Stimulated activated CD8-positive, alpha-beta memory T cell treated with anti-CD3 and anti-CD28 coated beads, Interleukin-15, amount 100 ng/mL, for 48 hours (primary cell): ENCODE measurements around the gene PRSS12.

Experiments
- DNase-seq, 2 donors: peaks; one replicate each; pipeline ENCODE4 v3.0.0-alpha.2; 2020; ENCODE audit warnings: low read depth in 2 of 2

Gene PRSS12

DNA sequence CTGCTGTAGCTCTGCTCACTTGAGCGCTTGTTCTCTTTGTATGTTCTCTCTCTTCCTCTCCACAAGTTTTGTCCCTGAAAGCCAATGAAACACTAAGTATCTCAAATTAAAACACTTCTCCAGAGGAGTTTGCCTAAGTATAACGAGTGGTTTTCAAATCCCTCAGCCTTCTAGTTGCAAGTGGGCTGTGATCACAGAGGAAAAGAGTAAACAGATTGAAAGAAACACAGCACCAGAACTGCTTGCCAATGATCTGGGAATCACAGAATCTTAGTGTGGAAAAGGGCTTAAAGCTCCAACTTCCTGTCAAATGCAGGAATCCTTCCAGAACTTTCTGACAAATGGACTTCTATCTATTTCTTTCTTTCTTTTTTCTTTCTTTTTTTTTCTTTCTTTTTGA, 4.8 kb upstream of the PRSS12 start:
- DNase-seq: no peak

DNA sequence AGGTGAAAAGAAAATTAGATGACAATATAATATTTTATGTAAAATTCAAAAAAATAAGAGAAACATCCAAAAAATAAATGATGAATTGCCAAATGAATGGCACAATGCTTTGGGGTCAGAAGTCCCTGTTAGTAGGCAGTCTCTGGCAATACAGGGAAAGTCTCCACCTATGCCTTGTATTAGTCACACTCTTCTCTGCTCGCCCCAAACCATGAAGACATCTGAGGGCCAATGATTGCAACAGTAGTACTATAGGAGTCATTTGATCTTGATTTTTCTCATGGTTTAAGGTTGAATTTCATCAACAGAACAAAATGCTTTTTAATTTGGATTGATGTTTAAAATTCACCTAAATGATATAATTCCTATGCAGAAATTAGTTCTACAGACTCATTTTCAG, 3.9 kb upstream of the PRSS12 start:
- no peak for DNase-seq

DNA sequence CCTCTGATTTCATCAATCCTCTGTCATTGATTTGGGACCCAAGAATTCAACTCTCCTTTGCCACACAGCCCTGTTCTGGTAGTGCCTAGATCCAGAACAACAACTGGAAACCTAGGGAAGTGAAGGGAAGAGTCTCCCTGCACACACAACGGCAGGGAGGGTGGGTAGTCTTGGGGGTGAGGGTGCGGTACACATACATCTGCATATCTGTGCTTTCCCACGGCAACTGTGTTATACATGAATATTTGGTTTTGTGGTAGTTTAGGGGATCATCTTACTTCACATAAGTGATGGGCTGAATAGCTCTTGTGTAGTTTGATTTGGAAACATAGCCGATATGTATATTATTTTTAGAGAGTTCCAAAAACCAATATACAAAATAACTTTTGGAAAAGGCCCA, 3.3 kb upstream of the PRSS12 start:
- DNase-seq: no peak

DNA sequence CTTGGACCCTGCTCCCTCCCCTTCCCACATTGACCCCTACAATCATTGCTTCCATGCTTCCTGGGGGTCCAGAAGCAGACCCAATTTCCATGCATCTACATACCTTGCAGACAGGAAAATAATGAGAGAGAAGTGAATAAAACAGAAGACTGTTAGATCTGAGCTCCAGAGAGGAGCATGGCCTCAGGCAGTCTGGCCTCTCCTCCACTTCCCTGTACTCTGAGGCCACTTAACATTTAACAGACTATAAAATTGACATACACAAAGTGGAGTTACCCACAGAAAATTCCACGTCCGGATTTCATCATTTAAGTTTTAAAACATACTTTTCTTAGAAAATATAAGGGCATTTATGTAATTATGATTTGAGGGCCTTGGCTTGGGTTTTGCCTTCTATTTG, 2.1 kb upstream of the PRSS12 start:
- no peak for DNase-seq

DNA sequence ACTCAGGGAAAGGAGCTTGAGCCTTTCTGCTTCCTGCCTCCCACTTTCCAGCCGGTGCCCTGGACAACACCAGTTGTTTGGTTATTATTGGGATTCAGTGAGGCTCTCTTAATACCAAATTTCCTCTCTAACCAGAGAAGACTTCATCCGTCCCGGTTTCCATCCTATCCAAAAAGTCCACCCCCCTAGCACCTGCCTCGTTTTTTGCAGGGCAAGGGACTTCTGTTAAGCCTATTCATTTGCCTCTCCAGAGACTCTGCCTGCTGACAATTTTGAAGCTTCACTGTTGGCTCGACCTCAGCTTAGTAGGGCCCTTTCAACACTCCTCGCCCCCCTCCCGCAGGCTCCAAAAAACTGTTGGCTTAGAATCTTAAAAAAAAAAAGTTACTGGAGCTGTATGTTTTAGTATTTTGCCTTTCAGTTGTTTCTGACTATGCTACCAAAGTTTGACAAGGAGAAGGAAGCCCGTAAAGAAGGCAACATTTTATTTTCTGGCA, 779 bp upstream of the PRSS12 start:
- no peak for DNase-seq

DNA sequence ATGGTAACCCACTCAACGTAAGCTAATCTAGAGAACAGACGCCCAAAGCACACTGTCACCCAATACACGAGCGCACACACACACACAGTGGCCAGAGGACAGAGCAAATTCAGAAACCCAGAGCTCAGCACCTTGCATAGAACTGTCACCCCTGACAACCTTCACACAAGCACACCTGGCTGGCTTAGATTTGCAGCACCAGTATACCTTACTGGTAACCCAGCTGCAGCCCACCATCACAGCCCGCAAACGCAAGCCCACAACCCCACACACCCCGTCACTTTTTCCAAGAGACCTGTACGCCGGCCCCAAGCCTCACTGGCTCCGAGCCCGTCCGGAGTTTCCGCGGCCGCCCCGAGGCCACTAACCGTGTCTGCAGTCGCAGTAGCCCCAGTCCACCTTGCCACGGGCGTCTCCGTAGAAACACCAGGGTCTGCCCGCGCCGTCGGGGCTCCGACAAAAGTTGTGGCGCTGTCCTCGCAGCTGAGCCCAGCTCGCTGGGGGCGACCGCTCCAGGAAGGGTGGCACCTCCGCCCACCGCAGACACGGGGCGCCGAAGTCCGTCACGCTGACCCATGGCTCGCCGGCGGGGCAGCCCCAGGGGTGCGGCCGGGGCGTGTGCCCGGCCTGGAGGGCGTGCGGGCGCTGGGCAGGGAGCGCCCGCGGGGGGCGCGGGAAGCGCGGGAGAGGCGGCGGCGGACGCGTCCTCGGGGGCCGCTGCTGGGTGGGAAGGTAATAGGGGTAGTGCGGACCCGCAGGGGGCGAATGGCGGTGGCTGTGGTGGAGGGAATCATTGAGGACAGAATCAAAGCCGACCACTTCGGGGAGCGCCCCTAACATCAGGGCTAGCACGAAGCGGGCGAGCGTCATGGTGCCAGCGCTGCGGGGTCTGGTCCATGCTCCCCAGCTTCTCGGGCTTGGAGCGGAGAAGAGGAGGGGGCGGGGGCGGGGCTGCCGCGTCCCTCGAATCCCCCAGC, 664 bp downstream of the PRSS12 start:
- no peak for DNase-seq

DNA sequence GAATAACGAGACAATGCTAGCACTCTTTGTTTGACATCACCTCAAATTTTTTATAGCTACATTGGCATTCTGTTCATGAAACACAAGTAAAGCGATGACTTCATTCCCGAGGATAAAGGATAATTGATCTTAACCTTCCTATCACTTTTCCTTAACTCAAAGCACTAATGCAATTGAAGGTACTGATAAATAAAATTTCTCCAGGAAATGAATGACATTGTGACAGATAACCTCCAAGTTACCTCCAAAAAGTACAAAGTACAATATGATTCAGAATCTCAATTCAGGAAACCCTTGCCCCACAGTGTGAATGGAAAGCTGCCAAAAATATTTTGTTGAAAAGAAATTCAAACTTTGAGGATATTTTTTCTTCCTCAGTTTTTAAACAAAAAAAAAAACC, 1.8 kb downstream of the PRSS12 start:
- no peak for DNase-seq

DNA sequence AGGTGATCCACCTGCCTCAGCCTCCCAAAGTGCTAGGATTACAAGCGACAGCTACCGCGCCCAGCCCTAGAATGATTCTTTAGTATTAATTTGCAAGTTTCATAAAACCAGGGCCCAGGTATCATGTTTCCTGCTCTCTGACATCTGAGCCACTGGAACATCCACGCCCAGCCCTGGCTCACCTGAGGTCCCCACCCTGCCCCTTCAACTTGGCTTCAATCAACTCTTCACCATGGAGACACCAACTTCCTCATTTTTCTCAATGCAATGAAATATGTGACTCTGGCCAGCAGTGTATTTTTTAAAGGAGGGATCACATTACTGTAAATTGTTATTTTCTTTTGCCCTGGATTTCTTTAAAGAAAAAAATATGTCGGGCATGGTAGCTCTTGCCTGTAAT, 3.9 kb downstream of the PRSS12 start:
- DNase-seq: no peak

DNA sequence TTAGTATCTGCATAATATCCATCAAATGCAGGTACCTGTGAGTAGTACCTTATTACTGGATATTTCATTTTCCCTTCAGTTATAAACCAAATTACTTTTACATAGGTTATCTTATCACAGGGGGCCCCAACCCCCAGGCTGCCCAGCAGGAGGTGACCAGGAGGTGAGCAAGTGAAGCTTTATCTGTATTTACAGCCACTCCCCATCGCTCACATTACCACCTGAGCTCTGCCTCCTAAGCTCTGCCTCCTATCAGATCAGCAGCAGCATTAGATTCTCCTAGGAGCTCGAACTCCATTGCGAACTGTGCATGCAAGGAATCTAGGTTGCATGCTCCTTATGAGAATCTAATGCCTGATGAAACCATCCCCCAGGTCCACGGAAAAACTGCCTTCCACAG, 6.3 kb downstream of the PRSS12 start:
- no peak for DNase-seq

DNA sequence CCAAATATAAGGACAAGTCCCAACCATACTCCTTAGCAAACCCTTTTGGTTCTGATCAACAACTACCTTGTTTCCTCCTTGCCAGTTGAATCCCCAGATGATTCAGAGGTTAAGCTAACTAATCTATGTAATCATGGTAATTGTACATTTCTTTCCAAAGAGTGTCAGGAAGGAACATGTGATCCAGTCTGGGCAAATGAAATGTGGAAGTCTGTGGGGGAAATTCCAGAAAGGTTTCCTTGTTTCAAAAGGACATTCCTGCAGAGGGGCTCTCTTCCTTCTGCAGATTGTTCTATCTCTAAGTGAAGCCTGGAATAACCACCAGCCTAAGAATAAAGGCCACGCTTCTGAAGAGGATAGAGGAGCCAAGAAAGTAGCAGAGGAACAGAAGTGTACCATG, 7.0 kb downstream of the PRSS12 start:
- DNase-seq: no peak

DNA sequence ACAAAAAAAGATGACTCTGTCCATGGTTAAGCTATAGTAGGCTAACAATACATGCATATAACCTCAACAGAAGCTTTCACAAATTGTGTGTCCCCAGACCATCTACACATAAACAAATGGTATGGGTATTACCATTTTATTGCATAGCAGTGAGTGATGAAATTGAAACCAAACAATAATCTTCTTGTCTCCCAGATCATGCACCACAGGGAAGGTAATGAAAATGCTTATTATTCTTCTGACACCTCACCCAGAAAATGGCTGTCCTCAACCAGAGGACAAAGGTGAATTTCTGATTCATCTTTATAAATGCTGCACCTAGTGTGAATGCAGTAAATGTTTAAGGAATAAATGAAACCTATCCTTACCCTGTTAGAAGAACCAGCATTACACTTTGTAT, 8.0 kb downstream of the PRSS12 start:
- no peak for DNase-seq

DNA sequence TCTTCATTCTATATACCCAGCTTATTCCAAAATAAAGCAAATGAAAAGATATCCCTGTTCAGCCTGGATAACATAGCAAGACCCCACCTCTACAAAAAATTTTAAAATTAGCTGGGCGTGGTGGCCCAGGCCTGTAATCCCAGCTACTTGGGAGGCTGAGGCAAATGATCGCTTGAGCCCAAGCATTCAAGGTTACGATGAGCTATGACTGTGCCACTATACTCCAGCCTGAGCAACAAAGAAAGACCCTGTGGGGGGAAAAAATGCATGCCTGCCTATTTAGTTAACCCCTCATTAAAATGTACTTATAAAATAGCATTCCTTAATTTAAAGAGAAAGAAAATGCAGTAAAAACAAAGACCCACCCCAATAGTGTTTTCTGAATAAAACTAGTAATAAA, 9.3 kb downstream of the PRSS12 start:
- no peak for DNase-seq

DNA sequence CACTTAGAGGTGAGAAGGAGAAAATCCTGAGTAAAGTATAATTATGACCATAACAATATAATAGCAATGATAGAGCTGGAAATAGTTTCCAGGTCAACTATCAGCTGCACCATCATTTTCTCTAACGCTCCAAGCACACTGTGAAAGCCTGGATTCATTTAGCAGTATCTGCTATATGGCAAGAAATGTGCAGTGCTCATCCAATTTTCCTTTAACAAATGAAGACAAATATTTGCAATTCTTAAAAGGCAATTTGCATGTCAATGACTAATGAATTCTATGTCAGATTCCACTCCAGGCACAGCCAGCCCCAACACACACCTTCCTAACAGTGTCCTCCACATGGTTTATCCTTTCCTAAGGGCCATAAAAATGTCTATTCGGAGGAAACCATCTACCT, 12.7 kb downstream of the PRSS12 start:
- no peak for DNase-seq

DNA sequence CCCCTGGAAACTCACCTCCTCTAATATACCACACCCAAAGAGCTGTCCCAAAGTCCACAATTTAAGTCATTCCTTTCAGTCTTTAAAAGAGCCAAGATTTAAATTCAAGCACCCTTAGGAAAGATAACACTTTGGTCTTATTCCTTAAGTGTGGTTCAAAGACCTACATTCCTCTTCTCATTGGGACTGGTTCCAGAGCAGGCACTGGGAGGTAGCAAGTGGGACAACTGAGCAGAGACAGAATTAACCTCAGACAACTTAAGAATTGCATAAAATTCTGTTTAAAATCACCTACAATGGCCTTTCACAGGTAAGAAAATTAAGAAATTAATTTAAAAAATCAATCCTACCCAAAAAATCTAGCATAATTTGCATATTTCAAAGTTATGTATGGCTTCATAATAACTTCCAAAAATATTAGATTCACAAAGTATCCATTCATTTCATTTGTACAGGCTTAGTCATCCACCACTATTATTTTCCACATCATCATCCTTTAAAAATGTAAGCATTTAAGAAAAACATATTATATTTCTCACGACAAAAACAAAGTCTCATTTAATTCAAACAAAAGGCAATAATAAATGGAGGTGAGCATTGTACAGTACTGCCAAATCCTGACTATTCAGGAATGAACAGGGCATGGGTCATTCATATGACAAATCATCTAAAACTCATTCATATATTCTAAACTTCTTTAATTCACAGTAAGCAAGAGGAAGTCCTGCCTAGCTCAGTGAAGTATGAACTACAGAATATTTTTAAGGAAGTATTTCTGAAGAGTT, 13.6 kb downstream of the PRSS12 start:
- DNase-seq: no peak

DNA sequence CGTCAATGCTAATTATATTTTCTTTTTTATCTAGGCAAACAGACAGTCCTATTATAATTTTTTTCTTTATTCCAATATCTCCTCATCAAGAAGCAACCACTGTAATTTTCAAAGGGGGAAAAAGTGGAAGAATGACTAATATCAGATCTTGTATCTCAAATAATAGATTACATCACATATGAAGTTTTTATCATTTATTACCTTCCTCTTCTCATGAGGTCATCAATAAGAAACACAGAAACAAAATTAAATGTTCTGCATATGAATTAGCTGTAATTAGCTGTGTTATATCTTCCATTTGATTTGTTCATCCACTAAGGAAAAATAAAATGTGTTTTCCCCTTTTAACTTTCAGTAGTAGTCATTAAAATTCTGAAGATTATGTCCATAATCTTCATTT, 14.3 kb downstream of the PRSS12 start:
- no peak for DNase-seq

DNA sequence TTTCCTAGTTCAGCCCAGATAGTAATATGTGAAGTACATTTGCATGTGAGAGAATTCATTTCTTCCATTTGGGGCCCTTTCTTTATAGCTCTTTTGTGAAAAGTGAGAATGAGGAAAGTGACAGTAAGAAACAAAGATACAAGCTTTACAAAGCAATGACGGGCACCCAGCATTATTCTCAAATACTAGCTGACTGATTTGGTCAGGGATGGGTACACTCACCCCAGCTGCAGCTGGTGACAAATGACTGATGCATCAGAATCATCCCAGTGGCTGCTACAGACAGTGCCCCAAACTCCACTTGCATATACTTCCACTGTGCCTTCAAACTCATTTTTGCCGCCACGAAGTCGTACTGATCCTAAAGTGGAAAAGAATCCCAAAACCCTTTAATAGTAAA, 14.8 kb downstream of the PRSS12 start:
- DNase-seq: no peak

DNA sequence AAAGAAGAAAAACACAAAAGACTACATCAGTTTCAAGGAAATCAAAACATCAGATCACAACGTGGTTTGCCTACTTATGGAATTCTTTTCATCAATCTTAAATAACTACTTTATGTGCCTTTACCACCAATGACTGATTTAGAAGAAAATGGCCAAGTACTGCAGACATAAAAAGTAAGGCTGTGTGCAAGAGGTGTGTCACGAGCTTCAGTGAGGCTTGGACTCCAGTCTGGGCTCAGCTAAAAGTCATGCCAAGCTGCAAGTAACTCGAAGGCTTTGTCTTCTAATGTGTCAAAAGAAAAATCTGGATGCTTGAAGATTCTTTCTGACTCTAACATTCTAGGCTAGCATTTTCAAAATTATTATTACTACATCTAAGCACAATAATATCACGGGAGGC, 17.0 kb downstream of the PRSS12 start:
- no peak for DNase-seq

DNA sequence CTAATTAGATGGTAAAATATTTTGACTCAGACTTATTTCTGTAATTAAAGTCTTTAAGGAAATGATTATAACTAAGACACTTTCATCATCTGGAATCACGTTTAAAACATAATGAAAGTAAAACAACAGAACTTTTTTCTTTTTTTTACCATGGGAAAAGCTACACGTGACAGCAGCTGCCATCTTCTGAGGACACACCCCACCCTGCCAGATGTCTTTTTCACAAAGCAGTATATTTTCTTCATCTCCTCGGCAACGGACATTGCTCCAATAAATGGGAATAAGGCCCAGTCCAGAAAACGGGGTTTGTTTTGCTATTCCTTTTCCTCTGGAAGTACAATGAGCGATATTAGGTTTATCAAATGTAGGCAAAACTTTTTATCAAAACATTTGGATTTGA, 17.5 kb downstream of the PRSS12 start:
- no peak for DNase-seq

DNA sequence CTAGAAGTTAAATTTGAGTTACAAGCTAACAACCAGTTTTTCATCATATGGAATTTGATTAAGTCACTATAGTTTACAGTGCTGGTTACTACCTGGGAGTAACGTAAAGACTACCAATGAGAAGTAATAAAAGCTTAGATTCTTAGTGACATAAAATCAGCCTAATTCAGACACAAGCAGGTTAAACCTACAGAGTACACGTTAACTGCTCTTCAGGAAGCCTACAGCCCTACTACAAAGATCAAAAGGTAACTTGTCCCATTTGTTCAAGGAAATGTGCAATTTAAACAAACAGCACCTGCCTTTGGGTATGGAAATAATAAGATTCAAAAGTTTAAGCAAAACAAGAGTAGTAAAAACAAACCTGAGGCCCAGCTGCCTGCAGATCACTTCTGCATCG, 21.5 kb downstream of the PRSS12 start:
- DNase-seq: no peak

DNA sequence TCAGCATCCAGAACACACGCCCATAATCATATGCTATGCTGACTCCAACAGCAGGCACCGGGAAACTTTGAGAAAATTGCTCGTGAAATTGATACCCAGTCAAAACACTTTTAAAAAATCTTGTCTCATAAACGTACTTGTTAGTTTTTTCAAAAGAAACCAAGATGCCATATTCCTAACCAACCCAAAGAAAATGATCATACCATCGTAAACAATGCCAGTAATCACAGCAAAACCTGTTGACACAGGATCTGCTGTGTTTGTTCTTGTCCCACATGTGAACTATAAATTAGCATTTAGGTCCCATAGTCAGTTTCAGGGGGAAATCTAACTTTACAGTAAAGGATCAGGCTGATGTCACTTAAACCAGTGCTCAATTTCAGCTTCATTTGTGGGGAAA, 23.0 kb downstream of the PRSS12 start:
- no peak for DNase-seq

DNA sequence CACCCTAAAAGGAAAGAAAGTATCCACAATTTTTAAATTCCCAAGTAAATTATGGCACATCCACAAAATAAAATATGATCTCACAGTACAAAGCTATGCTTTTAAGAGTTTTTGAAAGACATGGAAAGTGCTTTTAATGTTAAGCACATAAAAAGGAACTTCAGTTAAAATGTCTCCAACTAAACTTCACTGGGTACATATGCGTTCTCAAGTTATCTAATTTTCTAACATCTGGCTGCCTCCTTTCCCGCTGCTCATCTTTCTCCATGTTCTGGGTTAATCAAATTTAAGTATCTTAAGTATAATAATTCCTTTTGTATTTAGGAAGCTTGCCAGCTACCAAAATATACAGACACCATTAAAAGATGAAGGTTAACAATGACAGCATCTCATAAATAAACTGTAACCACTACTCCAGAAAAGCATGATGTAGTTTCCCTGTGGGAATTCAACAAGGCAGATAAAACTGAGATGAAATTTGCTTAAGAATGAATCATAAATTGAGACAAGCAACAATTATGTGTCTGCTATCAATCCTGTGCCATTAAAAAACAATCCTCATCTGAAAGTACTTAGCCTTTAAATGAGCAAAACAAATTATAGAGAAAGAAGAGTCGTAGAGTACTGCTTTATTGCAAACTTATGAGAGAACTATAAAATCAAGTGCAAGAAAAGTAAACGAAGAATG, 25.1 kb downstream of the PRSS12 start:
- DNase-seq: no peak

DNA sequence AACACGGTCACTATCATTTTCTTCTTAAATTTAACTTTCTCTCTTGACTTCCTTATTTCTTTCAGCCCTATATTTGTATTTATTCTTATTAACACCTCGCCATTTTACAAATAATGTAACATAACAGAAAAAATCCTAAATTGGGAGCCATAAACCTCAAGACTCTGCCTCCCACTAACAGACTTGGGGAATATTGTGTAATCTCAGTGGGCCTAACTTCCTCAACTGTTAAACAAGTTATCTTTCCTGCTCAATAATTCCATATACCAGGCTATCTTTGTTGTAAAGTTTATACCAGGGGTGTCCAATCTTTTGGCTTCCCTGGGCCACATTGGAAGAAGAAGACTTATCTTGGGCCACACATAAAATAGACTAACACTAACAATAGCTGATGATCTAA, 26.2 kb downstream of the PRSS12 start:
- DNase-seq: no peak
